ENCODE measurements around the gene GNAT3.

Gene GNAT3

GRCh38 chr7:80511964-80512363 is at the start of gene GNAT3:
TSS of gene GNAT3 (minus strand) at chr7:80512064. CDS start at chr7:80511926, 138 bp downstream.
- no peak for DNase-seq (ENCODE audit: low read depth in 2 of 2)

GRCh38 chr7:80558116-80558515 is 46.3 kb upstream of the GNAT3 start:
- no peak for DNase-seq (ENCODE audit: low read depth in 2 of 2)

DNA sequence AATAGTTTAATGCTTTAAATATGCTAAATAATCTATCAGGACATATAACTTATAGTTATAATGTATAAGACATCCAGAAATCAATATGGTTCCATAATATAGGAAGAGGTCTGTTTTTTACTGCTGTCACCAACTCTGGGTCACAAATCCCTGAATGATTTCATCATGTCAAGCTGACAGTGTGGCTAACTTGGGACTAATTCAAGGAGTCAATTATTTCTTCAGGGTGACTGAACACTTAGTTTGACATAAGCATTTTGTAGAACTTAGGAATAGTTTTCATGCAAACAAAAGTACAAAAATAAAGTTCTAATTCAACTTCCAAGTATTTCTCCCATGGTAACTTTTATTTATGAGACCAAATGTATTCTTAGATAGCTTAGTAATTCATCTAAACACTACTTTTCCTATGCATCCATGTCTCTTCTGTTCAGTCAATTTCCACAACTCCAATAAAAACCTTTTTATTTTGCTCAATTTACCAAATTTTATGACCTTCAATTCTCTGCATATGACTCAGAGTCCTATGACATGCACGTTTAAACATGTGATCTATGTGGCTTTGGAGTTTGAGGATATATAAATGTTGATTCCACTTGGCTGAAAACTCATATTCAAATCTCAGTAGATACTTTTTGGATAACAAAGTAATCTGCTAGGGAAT is 40.3 kb upstream of the GNAT3 start:
- no peak for DNase-seq (ENCODE audit: low read depth in 2 of 2)

DNA sequence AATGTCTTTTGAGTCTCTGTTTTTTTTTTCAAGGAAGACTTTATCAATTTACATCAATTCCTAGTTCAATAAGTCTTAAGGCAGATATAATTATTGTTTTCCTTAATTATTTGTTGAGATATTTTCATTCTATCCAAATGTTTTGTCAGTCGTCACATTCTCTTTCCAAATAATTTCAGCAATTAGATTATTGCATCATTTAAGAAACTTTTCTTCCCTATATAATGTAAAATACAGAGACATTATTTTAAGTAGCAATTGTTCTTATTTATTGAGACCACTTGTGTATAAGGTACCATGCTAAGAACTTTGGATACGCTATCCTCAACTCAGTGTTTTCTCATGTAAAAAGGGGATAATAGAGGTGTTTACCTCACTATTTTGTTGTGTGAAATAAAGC is 38.1 kb upstream of the GNAT3 start:
- DNase-seq (ENCODE audit: low read depth in 2 of 2) = no peak

- DNase-seq (ENCODE audit: low read depth in 2 of 2) = no peak
Observed at GRCh38 chr7:80548840-80549530, 37.1 kb upstream of the GNAT3 start.

GRCh38 chr7:80542398-80542797 is 30.5 kb upstream of the GNAT3 start:
- no peak for DNase-seq (ENCODE audit: low read depth in 2 of 2)

GRCh38 chr7:80540836-80541235 is 29.0 kb upstream of the GNAT3 start:
- no peak for DNase-seq (ENCODE audit: low read depth in 2 of 2)

DNA sequence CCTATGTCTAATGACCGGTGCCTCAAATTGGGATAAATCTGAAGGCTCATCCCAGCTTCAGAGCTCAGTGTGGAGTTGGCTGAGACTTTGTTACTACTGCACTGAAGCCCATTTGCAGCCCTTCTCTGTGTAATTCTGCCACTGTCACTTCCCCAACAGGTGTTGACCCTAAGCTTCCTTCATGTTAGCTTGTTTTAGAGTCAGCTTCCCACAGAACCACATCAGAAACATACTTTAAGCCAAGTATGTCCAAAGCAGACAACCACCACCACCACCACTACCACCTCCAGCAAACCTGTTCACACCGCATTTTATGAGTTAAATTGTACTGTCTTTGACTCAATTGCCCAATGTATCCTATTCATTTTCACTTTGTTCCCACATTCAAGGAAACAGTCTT is 25.2 kb upstream of the GNAT3 start:
- DNase-seq (ENCODE audit: low read depth in 2 of 2) = no peak

DNA sequence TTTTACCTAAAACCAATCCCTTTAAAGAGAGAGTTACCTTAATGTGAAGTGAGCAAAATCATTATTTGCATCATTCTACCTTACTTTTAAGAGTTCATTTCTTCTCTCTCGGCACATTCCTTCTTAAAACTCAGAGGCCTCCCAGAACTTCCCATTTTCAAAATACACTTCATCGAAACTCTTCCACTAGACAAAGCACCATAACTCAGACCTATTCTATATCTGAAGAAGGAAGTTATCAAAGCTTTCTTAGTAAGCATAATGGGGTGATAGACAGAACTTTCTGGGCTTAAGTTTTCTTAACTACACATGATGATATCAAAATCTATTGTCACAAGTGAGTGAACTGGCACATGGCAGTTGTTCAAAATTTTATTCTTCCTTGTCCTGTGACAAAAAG is 24.6 kb upstream of the GNAT3 start:
- no peak for DNase-seq (ENCODE audit: low read depth in 2 of 2)

DNA sequence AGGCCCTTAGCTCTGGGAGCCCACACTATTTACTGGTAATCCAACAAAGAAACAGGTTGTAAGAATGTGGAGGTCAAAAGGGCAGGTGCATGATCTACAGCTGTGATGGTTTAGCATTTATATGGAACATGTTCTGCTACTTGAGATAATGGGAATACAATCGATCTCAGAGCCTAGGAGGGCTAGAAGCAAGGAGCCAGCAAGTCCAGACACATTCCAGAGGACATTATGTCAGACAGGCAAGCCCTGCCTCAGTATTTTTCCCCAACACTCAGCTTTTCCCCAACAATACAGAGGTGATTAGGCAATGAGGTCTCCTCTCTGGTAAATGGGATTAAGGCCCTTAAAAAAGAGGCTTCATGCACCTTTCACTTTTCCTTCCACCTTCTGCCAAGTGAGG is 21.4 kb upstream of the GNAT3 start:
- no peak for DNase-seq (ENCODE audit: low read depth in 2 of 2)

- DNase-seq (ENCODE audit: low read depth in 2 of 2) = no peak
Observed at GRCh38 chr7:80532153-80532552, 20.3 kb upstream of the GNAT3 start.

- DNase-seq (ENCODE audit: low read depth in 2 of 2) = no peak
Observed at GRCh38 chr7:80530136-80530535, 18.3 kb upstream of the GNAT3 start.

GRCh38 chr7:80529362-80529761 is 17.5 kb upstream of the GNAT3 start:
- no peak for DNase-seq (ENCODE audit: low read depth in 2 of 2)

GRCh38 chr7:80528689-80529088 is 16.8 kb upstream of the GNAT3 start:
- DNase-seq (ENCODE audit: low read depth in 2 of 2) = no peak

DNA sequence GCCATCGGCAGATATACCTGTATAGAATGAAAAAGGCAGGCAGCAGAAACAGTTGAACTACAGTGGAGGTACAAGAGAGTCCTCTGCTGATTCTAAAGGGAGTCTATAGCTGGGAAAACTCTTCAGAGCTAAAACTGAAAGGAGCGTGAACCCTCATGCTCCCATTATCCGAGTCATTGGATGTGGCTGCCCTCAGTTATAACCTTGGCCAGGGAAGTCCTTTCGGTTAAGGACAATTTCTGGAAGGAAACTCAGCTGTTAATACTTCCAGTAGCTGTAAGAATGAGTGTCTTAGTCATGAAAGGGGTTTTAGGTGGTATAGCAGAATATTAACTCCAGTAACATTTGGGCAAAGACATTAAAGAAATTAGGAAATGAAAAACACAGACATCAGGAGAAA is 14.6 kb upstream of the GNAT3 start:
- no peak for DNase-seq (ENCODE audit: low read depth in 2 of 2)

DNA sequence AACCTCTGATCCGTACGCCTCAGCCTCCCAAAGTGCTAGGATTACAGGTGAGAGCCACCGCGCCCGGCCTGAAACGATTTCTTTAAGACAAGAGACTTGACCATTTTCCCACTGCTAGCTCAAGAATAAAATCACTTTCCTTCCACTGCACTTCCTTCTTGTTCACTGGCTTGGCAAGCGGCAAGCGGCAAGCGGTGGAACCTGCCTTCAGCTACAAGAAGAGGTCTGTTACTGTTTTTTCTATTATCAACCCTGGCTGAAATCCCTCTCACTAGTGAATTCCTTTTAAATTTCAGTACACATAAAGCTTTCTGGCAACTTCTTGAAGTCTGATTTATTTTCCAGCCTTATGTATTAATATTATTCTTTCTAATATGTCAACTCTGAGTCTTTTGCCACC is 12.8 kb upstream of the GNAT3 start:
- DNase-seq (ENCODE audit: low read depth in 2 of 2) = no peak

- DNase-seq (ENCODE audit: low read depth in 2 of 2) = no peak
Observed at GRCh38 chr7:80521809-80522208, 9.9 kb upstream of the GNAT3 start.

- no peak for DNase-seq (ENCODE audit: low read depth in 2 of 2)
Observed at GRCh38 chr7:80520199-80520598, 8.3 kb upstream of the GNAT3 start.

DNA sequence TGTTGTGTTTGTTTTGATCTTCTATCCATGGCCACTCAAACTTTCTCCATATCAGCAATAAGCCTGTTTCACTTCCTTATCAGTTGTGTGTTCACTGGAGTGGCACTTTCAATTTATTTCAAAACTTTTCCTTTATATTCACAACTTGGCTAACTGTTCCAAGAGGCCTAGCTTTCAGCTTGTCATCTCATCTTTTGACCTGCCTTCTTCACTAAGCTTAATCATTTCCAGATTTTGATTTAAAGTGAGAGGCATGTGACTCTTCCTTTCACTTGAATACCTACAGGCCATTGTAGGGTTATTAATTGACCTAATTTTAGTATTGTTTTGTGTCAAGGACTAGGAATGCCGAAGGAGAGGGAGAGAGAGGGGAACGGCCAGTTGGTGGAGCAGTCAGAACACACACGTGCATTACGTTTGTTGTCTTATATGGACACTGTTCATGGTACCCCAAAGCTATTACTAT is 5.5 kb upstream of the GNAT3 start:
- DNase-seq (ENCODE audit: low read depth in 2 of 2) = no peak

- DNase-seq (ENCODE audit: low read depth in 2 of 2) = no peak
Observed at GRCh38 chr7:80515298-80515697, 3.4 kb upstream of the GNAT3 start.

DNA sequence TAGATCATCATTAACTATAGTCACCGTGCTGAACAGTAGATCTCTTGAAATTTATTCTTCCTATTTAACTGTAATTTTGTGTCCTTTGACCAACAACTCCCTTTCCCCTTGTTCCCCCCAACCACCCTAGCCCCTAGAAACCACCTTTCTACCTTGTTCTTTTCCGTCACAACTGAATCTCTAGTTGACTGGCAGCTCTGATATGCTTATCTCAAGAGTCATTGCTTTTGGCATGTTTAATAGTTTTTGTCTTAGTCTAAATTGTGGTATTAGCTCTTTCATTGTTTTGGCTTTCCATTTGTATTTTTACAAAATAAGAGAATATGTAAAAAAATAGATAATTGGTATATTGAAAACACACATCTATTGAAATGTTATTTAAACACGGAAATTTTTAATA is 1.8 kb downstream of the GNAT3 start:
- no peak for DNase-seq (ENCODE audit: low read depth in 2 of 2)

- DNase-seq (ENCODE audit: low read depth in 2 of 2) = no peak
Observed at GRCh38 chr7:80508440-80508839, 3.4 kb downstream of the GNAT3 start.

DNA sequence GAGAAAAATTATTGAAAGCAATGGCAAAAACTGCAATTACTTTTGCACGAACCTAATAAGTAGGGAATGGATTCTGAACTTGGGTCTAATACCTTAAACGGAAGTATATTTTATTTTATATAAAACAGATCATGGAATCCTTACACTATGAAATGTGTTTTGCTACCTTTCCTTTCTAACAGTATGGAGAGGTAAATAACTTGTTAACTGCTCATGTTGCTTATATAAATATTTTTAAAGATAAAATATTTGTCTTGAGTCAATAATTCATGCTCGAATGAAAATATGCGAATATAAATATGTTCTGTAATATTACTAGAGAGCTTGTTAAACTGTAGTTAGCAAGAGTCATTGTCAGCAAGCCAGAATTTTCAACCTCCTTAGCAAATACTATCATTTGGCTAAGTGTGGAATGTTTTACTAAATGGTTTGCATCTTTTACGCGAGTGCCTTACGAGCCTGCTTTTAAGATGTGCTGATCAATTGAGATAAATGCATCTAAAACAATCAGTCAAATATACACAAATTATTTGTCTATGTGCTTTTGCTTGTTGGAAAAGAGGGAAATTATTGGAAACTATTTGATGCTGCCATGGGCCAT is 5.9 kb downstream of the GNAT3 start:
- DNase-seq (ENCODE audit: low read depth in 2 of 2) = no peak

All from stimulated activated CD8-positive, alpha-beta memory T cell treated with anti-CD3 and anti-CD28 coated beads, Interleukin-2, amount 100 ng/mL, for 1 hour (primary cell).